ENCODE measurements around the gene VOPP1.

The VOPP1 gene

DNA sequence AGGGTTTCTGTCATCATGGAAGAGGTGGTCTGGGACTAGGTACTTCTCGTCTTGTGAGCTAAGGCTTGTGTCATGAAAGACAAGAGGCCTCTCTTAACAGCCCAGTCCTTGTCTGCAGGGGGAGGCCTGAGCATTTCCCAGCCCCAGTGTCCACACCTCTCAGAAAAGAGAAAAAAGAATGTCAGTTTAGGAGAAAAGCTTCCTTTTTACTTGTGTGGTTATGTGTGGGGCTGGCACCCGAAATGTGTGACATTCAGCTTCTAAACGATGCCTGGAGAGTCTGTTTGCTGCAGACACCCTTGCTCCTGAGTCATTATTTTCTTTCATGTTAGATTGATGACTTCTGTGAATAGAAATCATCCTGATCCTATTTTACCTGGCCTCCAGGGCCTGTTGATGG is 139.8 kb downstream of the VOPP1 start:
- FAIRE-seq (no peak), DNase-seq (ENCODE audit: insufficient read length, low spot score) (no peak)
- TF ChIP-seq POLR2A (IDR thresholded peaks at IDR 0.05; ENCODE audit: low read depth, low read length) (no peak), POU2F2 (IDR thresholded peaks at IDR 0.05; ENCODE audit: low read depth, low read length) (no peak), SPI1 (IDR thresholded peaks at IDR 0.05; ENCODE audit: low read depth, low read length) (no peak), PAX5 (IDR thresholded peaks at IDR 0.05; ENCODE audit: insufficient read depth, low read length, severe bottlenecking) (no peak), TAF1 (IDR thresholded peaks at IDR 0.05; ENCODE audit: low read depth, low read length) (no peak), POLR2AphosphoS5 (IDR thresholded peaks at IDR 0.05; ENCODE audit: low read depth, low read length) (no peak)

DNA sequence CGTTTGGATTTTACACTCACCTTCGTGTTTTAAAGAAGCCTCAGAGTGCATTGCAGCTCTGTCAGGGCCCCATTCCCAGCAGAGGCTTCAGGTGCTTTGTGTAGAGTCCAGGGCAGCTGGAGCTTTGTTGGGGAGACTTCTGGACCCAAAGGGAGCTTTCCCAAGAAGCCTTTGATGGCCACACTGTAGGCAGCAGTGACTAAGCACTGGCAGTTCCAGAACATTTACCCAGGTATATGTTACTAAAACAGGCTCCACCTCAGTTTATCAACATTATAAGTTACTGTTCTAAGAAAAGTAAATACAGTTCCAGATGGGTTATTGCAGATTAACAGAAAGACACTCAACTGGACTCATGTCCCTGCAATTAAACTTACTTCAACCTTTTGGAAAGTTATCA is 140.4 kb downstream of the VOPP1 start:
- no peak for TF ChIP-seq POLR2A (IDR thresholded peaks at IDR 0.05; ENCODE audit: low read depth, low read length)
- TF ChIP-seq TAF1 (IDR thresholded peaks at IDR 0.05; ENCODE audit: low read depth, low read length), result no peak
- no peak for TF ChIP-seq POLR2AphosphoS5 (IDR thresholded peaks at IDR 0.05; ENCODE audit: low read depth, low read length)
- no peak for FAIRE-seq

DNA sequence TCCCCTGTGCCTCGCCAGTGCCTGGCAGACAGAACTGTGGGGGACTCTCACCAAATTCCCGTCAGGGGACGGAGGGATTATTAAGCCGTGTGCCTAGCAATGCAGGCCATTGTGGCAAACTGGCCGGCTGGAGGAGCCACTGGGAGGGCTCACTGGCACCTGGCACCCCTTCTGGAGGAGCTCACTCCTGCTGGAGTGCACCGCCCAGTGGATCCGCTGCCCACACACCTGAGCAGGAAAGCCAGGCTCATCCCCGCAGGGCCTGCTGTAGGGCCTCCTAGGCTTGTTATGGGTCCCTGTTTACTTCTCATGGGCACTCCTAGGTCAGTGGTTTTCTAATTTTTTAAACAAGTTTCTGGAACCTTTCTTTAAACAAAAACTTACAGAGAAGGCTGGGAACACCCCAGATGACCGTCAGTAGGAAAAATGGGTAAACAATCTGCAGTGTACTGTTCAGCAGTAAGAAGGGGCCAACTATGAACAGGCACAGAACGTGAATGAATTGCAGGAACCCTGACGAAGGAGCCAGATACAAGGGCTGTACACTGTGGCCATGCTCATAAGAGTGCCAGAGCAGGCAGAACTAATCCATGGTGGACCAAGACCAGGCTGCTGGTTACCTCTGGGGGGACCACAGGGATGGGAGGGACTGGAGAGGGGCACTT is 142.3 kb downstream of the VOPP1 start:
- DNase-seq (ENCODE audit: insufficient read length, low spot score), result no peak
- no peak for TF ChIP-seq SPI1 (IDR thresholded peaks at IDR 0.05; ENCODE audit: low read depth, low read length)
- TF ChIP-seq POLR2A (IDR thresholded peaks at IDR 0.05; ENCODE audit: low read depth, low read length), result no peak
- TF ChIP-seq POLR2AphosphoS5 (IDR thresholded peaks at IDR 0.05; ENCODE audit: low read depth, low read length), result no peak
- no peak for TF ChIP-seq PAX5 (IDR thresholded peaks at IDR 0.05; ENCODE audit: insufficient read depth, low read length, severe bottlenecking)
- no peak for TF ChIP-seq POU2F2 (IDR thresholded peaks at IDR 0.05; ENCODE audit: low read depth, low read length)
- no peak for TF ChIP-seq TAF1 (IDR thresholded peaks at IDR 0.05; ENCODE audit: low read depth, low read length)
- FAIRE-seq, result no peak

More for the DNA sequence above, 140.4 kb downstream of the VOPP1 start:
- DNase-seq (ENCODE audit: insufficient read length, low spot score), result no peak

- no peak for TF ChIP-seq PAX5 (IDR thresholded peaks at IDR 0.05; ENCODE audit: insufficient read depth, low read length, severe bottlenecking)
- TF ChIP-seq POU2F2 (IDR thresholded peaks at IDR 0.05; ENCODE audit: low read depth, low read length), result no peak
- TF ChIP-seq POLR2AphosphoS5 (IDR thresholded peaks at IDR 0.05; ENCODE audit: low read depth, low read length), result no peak
- no peak for TF ChIP-seq POLR2A (IDR thresholded peaks at IDR 0.05; ENCODE audit: low read depth, low read length)
- no peak for TF ChIP-seq TAF1 (IDR thresholded peaks at IDR 0.05; ENCODE audit: low read depth, low read length)
- TF ChIP-seq SPI1 (IDR thresholded peaks at IDR 0.05; ENCODE audit: low read depth, low read length), result no peak
- no peak for FAIRE-seq
- no peak for DNase-seq (ENCODE audit: insufficient read length, low spot score)
Measured at GRCh38 chr7:55427800-55428199, 144.5 kb downstream of the VOPP1 start.

- TF ChIP-seq PAX5 (IDR thresholded peaks at IDR 0.05; ENCODE audit: insufficient read depth, low read length, severe bottlenecking), result no peak
- no peak for TF ChIP-seq SPI1 (IDR thresholded peaks at IDR 0.05; ENCODE audit: low read depth, low read length)
- TF ChIP-seq TAF1 (IDR thresholded peaks at IDR 0.05; ENCODE audit: low read depth, low read length), result no peak
- no peak for TF ChIP-seq POU2F2 (IDR thresholded peaks at IDR 0.05; ENCODE audit: low read depth, low read length)
- no peak for TF ChIP-seq POLR2A (IDR thresholded peaks at IDR 0.05; ENCODE audit: low read depth, low read length)
- TF ChIP-seq POLR2AphosphoS5 (IDR thresholded peaks at IDR 0.05; ENCODE audit: low read depth, low read length), result no peak
- DNase-seq (ENCODE audit: insufficient read length, low spot score), result no peak
- FAIRE-seq, result no peak
Measured at GRCh38 chr7:55427342-55427741, 145.0 kb downstream of the VOPP1 start.

GRCh38 chr7:55426676-55427075 is 145.6 kb downstream of the VOPP1 start:
- no peak for TF ChIP-seq POLR2AphosphoS5 (IDR thresholded peaks at IDR 0.05; ENCODE audit: low read depth, low read length)
- TF ChIP-seq SPI1 (IDR thresholded peaks at IDR 0.05; ENCODE audit: low read depth, low read length), result no peak
- no peak for TF ChIP-seq POU2F2 (IDR thresholded peaks at IDR 0.05; ENCODE audit: low read depth, low read length)
- TF ChIP-seq POLR2A (IDR thresholded peaks at IDR 0.05; ENCODE audit: low read depth, low read length), result no peak
- TF ChIP-seq TAF1 (IDR thresholded peaks at IDR 0.05; ENCODE audit: low read depth, low read length), result no peak
- TF ChIP-seq PAX5 (IDR thresholded peaks at IDR 0.05; ENCODE audit: insufficient read depth, low read length, severe bottlenecking), result no peak
- DNase-seq (ENCODE audit: insufficient read length, low spot score) (no peak), FAIRE-seq (no peak)

- FAIRE-seq (no peak), DNase-seq (ENCODE audit: insufficient read length, low spot score) (no peak)
- TF ChIP-seq POLR2A (IDR thresholded peaks at IDR 0.05; ENCODE audit: low read depth, low read length) (no peak), POLR2AphosphoS5 (IDR thresholded peaks at IDR 0.05; ENCODE audit: low read depth, low read length) (no peak), PAX5 (IDR thresholded peaks at IDR 0.05; ENCODE audit: insufficient read depth, low read length, severe bottlenecking) (no peak), POU2F2 (IDR thresholded peaks at IDR 0.05; ENCODE audit: low read depth, low read length) (no peak), TAF1 (IDR thresholded peaks at IDR 0.05; ENCODE audit: low read depth, low read length) (no peak), SPI1 (IDR thresholded peaks at IDR 0.05; ENCODE audit: low read depth, low read length) (no peak)
Measured at GRCh38 chr7:55425141-55425752, 147.1 kb downstream of the VOPP1 start.

DNA sequence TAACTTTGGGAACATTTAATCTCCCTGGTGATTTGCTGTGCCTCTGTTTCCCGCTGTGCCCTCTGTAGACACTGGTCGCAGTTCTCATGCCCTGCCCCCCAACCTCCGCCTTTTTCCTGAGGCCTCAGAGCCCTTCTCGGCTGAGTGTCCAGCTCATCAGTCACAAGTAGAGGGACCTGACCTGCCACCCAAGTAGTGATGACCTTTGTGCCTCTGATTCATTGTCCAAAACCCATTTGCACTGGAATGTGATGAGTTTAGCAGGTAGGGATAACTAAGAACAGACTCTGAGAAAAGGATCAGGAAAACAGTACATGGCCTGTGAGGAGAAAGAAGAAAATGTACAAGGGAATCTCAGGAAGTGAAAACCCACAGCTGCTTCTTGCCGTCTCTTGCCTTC is 148.4 kb downstream of the VOPP1 start:
- DNase-seq (ENCODE audit: insufficient read length, low spot score) (no peak), FAIRE-seq (no peak)
- TF ChIP-seq POU2F2 (IDR thresholded peaks at IDR 0.05; ENCODE audit: low read depth, low read length), result no peak
- no peak for TF ChIP-seq SPI1 (IDR thresholded peaks at IDR 0.05; ENCODE audit: low read depth, low read length)
- no peak for TF ChIP-seq TAF1 (IDR thresholded peaks at IDR 0.05; ENCODE audit: low read depth, low read length)
- TF ChIP-seq PAX5 (IDR thresholded peaks at IDR 0.05; ENCODE audit: insufficient read depth, low read length, severe bottlenecking), result no peak
- TF ChIP-seq POLR2AphosphoS5 (IDR thresholded peaks at IDR 0.05; ENCODE audit: low read depth, low read length), result no peak
- TF ChIP-seq POLR2A (IDR thresholded peaks at IDR 0.05; ENCODE audit: low read depth, low read length), result no peak

- FAIRE-seq, result no peak
- TF ChIP-seq POLR2A (IDR thresholded peaks at IDR 0.05; ENCODE audit: low read depth, low read length), result no peak
- no peak for TF ChIP-seq PAX5 (IDR thresholded peaks at IDR 0.05; ENCODE audit: insufficient read depth, low read length, severe bottlenecking)
- no peak for TF ChIP-seq TAF1 (IDR thresholded peaks at IDR 0.05; ENCODE audit: low read depth, low read length)
- TF ChIP-seq SPI1 (IDR thresholded peaks at IDR 0.05; ENCODE audit: low read depth, low read length), result no peak
- TF ChIP-seq POU2F2 (IDR thresholded peaks at IDR 0.05; ENCODE audit: low read depth, low read length), result no peak
- no peak for TF ChIP-seq POLR2AphosphoS5 (IDR thresholded peaks at IDR 0.05; ENCODE audit: low read depth, low read length)
- DNase-seq (ENCODE audit: insufficient read length, low spot score), result no peak
Measured at GRCh38 chr7:55423277-55423711, 149.0 kb downstream of the VOPP1 start.
